HG02571 (cell line): ENCODE results near the gene RTP5.
"Not testable (repeated sequence)": the region's sequence is repeated elsewhere in the genome, so short reads cannot be mapped to it uniquely, and the experiment has no call there.

Experiments
- ATAC-seq: cut with Tn5 transposase; IDR thresholded peaks from one replicate; pipeline ENCODE4 v1.9.1; 2021; ENCODE audit warnings: mild to moderate bottlenecking, moderate library complexity; ENCODE audit not compliant: unreplicated experiment

Gene RTP5

DNA sequence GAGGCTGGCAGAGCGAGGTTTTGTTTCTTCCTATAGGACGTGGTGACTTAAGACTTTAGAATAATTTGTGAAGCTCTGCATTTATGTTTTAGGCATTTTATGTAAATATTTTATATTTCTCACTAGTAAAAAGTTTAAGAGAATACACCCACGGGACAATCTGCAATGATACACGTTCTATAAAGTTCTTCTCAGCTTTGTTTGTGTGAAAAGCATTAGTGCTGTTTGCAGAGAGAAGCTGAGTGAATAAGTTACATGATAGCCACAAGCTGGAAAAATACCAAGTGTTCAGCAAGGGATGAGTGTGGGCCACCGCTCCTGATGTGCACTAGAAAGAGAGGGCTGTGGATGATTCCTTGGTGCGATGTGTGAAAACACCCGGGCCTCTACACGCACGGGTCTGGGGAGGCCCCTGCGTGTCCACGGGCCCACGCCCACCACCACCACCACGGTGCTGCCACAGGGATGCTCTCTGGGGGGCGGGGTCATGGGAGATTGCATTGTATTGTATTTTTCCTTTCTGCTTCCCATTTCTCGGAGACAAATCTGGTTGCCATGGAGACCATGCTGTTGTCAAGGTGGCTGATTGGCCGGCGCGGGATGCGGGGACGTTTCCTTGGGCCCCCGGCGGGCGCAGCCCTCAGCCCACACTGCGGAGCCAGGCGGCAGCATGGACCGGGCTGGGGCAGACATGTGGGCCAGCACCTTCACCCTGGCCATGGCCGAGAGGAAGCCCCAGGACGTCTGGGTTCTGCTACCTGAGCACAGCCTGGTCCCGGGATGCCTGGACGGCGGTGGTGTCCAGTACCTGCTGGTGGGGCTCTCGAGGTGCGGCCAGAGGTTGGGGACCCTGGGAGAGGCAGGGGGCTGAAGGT lies at the start of gene RTP5:
Gene RTP5, plus strand, starts transcription at position 643 of the 875 bp plus-strand sequence. Its CDS starts 28 bp downstream, at position 671.
- ATAC-seq: no peak

GRCh38 chr2:241819947-241820624 lies 49.4 kb upstream of the RTP5 start:
- not testable (repeated sequence) for ATAC-seq

DNA sequence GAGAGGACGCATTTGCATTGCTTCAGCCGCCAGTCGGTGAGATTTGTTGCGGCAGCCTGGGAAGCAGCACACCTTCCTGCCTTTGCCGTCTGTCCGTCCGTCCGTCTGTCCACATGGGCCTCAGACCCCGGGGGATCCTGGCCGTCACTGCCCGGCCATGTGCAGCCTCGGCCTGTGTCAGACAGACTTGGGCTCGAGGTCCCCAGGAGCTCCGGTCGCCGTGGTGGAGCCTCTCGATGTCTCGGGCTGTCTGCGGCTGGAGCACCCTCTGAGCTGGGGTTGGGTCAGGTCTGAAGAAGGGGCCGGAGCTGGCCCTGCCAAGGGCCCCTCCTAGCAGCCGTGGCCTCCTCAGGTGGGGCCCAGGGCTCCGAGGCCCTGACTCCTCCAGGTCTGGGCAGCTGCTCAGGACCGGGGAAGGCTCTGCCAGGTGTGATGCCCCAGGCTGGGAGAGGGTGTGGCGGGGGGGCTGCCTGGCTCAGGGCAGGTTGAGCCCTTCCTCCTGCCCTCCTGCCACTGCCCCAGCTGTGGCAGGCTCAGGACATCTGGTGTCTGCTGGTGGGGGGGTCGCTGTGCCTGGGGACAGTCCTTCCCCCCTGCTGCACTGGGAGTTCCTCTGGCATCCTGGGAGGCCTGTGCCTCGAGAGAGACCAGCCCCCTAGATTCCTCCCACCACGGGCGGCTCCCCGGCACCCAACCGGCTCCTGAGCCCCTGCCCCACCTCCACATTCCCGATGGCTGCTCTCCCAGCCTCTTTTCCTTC lies 48.7 kb upstream of the RTP5 start:
- no peak for ATAC-seq

DNA sequence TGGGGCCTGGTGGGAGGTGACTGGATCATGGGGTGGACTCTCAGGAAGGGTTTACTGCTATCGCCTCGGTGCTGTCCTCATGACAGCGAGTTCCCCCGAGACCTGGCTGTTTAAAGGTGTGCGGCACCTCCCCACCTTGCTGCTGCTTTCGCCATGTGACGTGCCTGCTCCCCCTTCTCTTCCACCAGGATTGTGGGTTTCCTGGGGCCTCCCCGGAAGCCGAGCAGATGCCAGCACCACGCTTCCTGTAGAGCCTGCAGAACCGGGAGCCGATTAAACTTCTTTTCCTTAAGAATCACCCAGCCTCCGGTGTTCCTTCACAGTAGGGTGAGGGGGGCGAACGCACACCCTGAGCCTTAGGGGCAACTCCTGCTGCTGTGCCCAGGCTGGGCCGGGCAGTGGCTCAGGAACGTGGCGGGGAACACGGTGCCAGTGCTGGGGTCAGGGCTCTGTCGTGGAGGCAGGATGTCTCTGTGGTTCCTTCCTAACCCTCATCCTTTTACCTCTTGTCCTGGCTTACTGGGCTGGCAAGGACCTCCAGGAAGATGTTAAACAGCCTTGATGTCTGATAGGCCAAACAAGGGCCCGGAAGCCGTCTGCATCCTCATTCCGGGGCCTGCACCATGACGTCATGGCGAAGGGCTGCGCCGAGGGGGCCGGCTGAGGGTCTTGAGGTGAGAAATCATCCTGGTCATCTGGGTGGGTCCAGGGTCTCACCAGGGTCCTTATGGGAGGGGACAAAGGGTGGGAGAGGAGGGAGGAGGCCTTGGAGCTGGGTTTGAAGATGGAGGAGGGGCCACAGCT lies 47.9 kb upstream of the RTP5 start:
- no peak for ATAC-seq

DNA sequence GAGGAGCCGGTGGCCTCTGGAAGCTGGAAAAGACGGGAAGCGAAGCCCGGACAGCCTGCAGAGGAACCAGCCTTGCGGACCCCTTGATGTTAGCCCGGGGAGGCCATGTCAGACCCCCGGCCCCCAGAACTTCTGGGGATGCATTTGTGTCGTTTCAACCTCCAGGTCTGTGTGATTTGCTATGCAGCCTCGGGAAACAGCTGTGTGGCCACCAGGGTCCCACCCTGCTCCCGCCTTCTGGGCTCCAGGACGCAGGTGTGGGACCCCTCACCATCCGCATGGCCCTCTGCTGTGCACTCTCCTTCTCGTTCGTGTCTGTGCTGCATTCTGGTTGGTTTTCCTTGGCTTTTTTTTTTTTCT lies 47.3 kb upstream of the RTP5 start:
- ATAC-seq: no peak

DNA sequence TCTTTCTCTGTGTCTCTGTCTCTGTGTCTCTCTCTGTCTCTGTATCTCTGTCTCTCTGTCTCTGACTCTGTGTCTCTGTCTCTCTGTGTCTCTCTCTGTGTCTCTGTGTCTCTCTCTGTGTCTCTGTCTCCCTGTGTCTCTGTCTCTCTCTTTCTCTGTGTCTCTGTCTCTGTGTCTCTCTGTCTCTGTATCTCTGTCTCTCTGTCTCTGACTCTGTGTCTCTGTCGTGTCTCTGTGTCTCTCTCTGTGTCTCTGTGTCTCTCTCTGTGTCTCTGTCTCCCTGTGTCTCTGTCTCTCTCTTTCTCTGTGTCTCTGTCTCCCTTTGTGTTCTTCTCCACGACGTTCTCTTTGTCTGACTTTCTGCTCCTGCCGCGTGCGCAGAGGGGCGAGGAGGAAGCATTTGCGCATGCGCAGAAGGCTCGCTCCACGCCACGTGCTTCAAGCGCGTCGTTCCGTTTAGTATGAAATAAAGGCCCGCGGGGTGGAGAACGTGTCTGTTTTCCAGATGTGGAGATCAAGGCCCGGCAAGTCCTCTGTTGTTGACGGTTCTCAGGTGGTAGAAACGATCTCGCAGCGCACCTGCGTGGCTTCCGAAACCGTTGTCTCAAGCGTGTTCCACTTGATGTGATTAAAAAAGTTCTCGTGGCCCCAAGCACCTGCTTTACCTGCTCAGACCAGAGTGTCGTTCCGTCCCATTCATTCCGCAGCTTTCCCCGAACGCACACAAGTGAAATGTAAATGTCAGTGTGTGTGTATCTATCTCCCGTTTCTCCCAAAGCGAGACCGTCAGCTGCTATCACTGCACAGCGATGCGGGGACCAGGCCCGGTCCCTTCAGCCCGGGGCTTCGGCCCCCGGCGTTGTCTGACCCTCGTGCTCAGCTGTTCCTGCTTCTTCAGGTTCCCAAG lies 45.7 kb upstream of the RTP5 start:
- not testable (repeated sequence) for ATAC-seq

DNA sequence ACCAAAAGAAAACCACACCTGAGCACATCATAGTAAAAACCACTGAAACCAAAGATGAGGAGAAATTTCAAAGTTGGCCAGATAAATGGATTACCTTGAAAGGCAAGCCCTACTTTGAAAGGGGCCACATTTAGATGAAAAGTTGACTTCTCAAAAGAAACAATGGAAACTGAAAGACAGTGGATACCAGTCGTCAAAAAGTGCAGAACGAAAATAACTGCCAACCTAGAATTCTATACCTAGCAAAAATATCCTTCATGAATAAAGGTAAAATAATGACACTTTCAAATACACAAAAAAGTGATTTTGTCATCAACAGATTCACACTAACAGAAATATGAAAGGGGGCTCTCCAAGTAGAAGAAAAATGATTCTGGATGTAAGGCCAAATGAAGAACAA lies 42.1 kb upstream of the RTP5 start:
- ATAC-seq: no peak

- ATAC-seq: no peak
These were observed 36.3 kb upstream of the RTP5 start for GRCh38 chr2:241833101-241833663.

DNA sequence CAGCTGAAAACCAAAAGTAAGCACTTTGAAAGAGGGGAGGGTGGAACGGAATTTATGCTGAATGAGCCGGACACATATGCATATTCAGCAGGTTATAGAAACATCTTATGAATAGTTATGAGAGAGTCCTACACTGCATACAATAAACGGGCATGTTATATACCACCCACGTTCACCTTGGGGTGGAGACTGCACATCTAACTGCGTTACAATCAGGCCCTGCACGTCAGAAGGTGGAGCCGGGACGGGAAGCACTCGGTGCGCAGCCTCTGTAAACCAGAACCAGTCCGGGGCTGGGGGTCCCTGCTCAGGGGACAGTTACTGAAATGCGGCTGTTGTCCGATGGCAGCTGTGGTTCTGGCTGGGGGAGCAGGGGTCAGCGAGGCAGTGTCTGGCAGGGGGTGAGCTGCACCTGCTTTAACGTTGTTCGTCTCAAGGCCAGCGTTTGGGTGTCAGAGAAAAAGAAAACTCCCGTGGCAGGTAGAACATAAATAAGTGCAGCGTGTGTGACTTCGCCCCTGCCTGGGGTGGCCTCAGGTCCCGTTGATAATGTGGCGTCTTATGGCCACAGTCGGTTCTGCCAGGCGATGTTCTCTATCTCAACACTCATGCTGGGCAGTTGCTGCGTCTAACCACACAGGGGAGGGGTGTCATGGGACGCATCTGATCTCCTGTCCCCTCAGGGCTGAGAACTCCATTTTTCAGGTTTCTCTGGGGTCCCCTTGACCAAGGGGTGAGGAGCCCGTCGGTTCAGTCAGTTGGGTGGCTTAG lies 35.6 kb upstream of the RTP5 start:
- not testable (repeated sequence) for ATAC-seq

- ATAC-seq: no peak
These were observed 34.9 kb upstream of the RTP5 start for GRCh38 chr2:241834527-241835210.

GRCh38 chr2:241835611-241836010 lies 33.9 kb upstream of the RTP5 start:
- no peak for ATAC-seq

DNA sequence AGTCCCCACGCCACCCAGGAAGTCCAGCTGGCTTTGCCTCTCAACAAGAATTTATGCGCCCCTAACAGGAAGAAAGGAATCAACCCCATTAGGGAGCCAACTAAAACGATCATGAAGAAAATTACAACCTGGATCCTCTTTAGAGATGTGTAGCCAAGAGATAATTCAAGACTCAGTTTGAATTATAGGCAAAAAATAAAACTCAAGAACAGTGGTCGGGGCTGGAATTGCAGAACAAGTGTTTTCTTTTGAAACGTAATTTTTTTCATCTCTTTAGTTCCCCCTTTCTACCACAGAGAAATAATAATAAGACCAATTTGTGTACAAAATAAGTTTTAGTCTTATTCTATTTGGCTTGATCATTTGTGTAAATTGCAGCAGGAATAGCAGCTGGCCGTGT lies 33.2 kb upstream of the RTP5 start:
- ATAC-seq: no peak

DNA sequence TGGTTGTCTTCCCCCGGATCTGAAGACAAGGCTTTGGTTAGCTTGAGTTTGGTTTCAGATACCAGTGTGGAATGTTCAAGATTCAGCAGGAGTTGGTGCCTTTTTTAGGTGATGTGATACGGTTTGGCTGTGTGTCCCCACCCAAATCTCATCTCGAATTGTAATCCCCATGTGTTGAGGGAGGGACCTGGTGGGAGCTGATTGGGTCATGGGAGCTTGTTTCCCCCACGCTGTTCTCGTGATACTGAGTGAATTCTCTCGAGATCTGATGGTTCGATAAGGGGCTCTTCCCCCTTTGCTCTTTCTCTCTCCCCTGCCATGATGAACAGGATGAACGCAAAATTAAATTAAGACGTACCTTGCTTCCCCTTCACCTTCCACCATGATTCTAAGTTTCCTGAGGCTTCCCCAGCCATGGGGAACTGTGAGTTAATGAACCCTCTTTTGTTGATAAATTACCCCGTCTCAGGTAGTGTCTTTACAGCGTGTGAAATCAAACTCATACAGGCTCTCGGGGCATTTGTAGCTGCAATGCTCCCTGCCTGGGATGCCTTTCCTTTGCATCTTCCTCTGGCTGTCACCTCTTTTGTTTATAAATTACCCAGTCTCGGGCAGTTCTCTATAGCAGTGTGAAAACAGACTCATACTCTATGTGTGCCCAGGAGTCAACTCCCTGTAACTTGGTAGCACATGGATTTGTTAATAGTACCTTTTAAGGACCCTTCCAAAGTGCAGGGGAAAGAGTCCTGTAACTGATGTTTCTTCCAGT lies 32.1 kb upstream of the RTP5 start:
- ATAC-seq: no peak

GRCh38 chr2:241841181-241842066 lies 28.1 kb upstream of the RTP5 start:
- no peak for ATAC-seq

DNA sequence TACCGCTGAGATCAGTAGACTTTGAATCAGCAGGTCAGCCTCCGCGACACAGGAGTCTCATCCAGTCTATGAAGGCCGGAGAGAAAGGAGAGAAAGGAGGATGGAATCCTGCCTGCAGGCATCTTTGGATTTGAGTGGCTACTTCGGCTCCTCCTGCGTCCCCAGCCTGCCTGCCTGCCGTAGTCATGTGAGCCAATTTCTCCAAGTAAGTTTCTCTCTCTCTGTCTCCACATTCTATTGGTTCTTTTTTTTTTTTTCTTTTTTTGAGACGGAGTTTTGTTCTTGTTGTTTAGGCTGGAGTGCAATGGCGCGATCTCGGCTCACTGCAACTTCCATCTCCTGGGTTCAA lies 27.5 kb upstream of the RTP5 start:
- no peak for ATAC-seq

DNA sequence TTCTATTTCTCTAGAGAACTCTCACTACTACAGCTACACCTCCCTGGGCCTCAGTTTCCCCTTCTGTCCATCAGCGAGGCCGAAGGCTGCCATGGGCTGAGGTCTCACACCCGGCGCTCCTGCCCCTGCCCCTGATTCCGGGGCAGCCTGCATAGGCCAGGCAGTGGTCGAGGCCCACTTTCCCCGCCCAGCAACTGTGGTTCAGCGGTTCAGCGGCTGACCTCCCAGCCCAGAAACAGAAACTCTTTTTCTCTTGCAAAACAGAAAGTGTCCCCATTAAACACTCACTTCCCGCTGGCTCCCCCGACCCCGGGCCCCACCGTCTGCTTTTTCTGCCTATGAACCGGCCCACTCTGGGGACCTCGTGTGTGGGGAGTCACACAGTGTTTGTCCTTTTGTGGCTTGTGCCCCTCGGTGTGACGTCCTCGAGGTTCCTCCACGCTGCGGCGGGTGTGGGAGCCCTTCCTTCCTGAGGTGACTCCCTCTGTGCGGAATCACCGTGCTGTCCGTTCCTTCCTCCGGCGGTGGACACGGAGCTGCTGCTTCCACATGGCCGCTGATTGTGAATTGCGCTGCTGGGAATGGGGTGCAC lies 26.8 kb upstream of the RTP5 start:
- ATAC-seq: no peak
